OCI-LY1 (cell line): ENCODE data around the gene BPIFB6.

Experiments used
- EZH2 ChIP-seq: fragments of 200-600 bp; sonication (generic), shearing (Covaris generic); IDR thresholded peaks from 2 replicates; pipeline ENCODE4 v1.8.0; 2017; ENCODE audit warnings: borderline replicate concordance, mixed run types, mild to moderate bottlenecking, antibody characterized with exemption, low read length, moderate library complexity, mixed read lengths
- TF ChIP-seq, protein P1 (sequence below): fragments of 200-600 bp; sonication (generic), shearing (Covaris generic); IDR thresholded peaks from 2 replicates; pipeline ENCODE4 v1.5.1; 2017; ENCODE audit warnings: mild to moderate bottlenecking, antibody characterized with exemption, low read length, moderate library complexity, mixed read lengths

DNA sequence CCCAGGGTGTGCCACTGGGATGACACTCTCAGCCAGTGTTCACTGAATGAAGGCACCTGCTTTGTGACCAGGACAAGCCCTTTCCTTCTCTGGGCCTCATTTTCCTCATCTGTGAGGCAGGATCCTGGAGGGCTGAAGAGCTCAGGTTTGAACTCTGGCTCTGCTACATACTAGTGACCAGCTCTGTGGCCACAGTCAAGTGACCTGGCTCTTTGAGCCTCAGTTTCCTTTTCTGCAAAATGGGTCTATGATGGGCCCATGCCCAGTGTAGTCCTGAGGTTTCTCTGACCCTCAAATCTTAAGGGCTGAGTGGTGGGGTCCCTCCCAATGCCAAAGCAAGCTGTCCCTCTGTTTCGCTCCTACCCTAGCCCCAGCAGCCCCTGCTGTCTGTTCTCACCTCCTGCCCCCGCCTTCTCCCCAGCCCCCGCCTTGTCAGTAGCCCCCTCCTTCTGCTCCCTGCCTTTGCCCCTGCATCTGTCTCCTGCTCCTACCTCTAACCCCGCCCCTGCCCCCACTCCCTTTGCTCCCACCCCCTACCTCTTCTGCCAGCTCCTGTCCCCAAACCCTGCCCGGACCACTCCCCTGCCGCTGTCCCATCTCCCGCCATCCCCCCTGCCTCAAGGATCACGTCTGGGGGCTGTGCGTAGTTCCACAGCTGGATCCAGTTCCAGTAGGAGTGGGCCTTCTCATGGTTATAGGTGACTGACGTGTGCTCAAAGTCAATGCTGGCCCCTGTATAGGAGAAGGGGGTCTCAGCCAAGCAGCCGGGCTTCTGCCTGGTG, 44.2 kb upstream of the BPIFB6 start:
- TF ChIP-seq, protein P1, sequence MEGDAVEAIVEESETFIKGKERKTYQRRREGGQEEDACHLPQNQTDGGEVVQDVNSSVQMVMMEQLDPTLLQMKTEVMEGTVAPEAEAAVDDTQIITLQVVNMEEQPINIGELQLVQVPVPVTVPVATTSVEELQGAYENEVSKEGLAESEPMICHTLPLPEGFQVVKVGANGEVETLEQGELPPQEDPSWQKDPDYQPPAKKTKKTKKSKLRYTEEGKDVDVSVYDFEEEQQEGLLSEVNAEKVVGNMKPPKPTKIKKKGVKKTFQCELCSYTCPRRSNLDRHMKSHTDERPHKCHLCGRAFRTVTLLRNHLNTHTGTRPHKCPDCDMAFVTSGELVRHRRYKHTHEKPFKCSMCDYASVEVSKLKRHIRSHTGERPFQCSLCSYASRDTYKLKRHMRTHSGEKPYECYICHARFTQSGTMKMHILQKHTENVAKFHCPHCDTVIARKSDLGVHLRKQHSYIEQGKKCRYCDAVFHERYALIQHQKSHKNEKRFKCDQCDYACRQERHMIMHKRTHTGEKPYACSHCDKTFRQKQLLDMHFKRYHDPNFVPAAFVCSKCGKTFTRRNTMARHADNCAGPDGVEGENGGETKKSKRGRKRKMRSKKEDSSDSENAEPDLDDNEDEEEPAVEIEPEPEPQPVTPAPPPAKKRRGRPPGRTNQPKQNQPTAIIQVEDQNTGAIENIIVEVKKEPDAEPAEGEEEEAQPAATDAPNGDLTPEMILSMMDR = no peak
- no peak for TF ChIP-seq EZH2
